K562 (cell line): Measurements from ENCODE around the gene SEMA5A.

Source experiments
- CTCF ChIP-seq, 3 experiments: IDR thresholded peaks in 2 of 3; conservative IDR thresholded peaks in 1 of 3; 2 replicates each; pipeline ENCODE4 v1.5.1; 2011 to 2012; ENCODE audit warnings: low read length in 3 of 3, mild to moderate bottlenecking in 3 of 3, control low read depth in 2 of 3, improper control_type of control experiment in 1 of 3, inconsistent platforms in 1 of 3, low read depth in 1 of 3, mixed read lengths in 1 of 3, moderate library complexity in 1 of 3; ENCODE audit not compliant: insufficient read depth in 2 of 3
- FOSL1 ChIP-seq: fragments of 200-800 bp; sonication (Bioruptor generic); conservative IDR thresholded peaks from 2 replicates; pipeline ENCODE4 v1.6.1; 2016; ENCODE audit warnings: missing genetic modification characterization, missing compliant biosample characterization
- FOXK1 ChIP-seq: sonication (generic); formaldehyde crosslinking; IDR thresholded peaks from 2 replicates; pipeline ENCODE4 v1.8.0; 2022; ENCODE audit warnings: missing genetic modification reagents, mild to moderate bottlenecking, borderline replicate concordance
- HDGF ChIP-seq: fragments of 450-650 bp; IDR thresholded peaks from 2 replicates; pipeline ENCODE4 v1.6.1; 2016
- JUNB ChIP-seq: fragments of 450-650 bp; formaldehyde crosslinking; conservative IDR thresholded peaks from 2 replicates; pipeline ENCODE4 v1.4.0; 2020; ENCODE audit warnings: mild to moderate bottlenecking
- POLR2A ChIP-seq: fragments of 450-650 bp; conservative IDR thresholded peaks from 2 replicates; pipeline ENCODE4 v1.6.1; 2016
- RFX1 ChIP-seq: fragments of 450-650 bp; IDR thresholded peaks from 2 replicates; pipeline ENCODE4 v1.6.1; 2016; ENCODE audit warnings: mild to moderate bottlenecking, moderate library complexity
- YY1 ChIP-seq, 3 experiments: IDR thresholded peaks; 2 replicates each; pipeline ENCODE4 v1.6.1; 2011; ENCODE audit warnings: low read length in 2 of 3, mild to moderate bottlenecking in 2 of 3, moderate library complexity in 2 of 3, borderline replicate concordance in 1 of 3, control low read depth in 1 of 3, low read depth in 1 of 3; ENCODE audit not compliant: insufficient read depth in 3 of 3, insufficient replicate concordance in 2 of 3, control insufficient read depth in 1 of 3, insufficient read length in 1 of 3; ENCODE audit errors: extremely low read depth in 1 of 3
- TF ChIP-seq, protein P1 (sequence below), 2 experiments: fragments of 450-650 bp; IDR thresholded peaks; 2 replicates each; pipeline ENCODE4 v1.6.1; 2016

GRCh38 chr5:9168791-9169556 lies 376.9 kb downstream of the SEMA5A start:
- no peak for TF ChIP-seq YY1 (IDR thresholded peaks at IDR 0.05; ENCODE audit: borderline replicate concordance in 1 of 3, control insufficient read depth in 1 of 3, extremely low read depth in 1 of 3, insufficient read depth in 3 of 3, insufficient read length in 1 of 3, insufficient replicate concordance in 2 of 3, low read depth in 1 of 3, low read length in 2 of 3)
- TF ChIP-seq, protein P1, sequence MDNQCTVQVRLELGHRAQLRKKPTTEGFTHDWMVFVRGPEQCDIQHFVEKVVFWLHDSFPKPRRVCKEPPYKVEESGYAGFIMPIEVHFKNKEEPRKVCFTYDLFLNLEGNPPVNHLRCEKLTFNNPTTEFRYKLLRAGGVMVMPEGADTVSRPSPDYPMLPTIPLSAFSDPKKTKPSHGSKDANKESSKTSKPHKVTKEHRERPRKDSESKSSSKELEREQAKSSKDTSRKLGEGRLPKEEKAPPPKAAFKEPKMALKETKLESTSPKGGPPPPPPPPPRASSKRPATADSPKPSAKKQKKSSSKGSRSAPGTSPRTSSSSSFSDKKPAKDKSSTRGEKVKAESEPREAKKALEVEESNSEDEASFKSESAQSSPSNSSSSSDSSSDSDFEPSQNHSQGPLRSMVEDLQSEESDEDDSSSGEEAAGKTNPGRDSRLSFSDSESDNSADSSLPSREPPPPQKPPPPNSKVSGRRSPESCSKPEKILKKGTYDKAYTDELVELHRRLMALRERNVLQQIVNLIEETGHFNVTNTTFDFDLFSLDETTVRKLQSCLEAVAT (IDR thresholded peaks at IDR 0.05), result no peak
- no peak for TF ChIP-seq RFX1
- TF ChIP-seq HDGF, result no peak
- TF ChIP-seq FOXK1 (CRISPR knock-in tag), result no peak
- TF ChIP-seq CTCF (IDR thresholded peaks at IDR 0.05 in 2 of 3, conservative IDR thresholded peaks at IDR 0.05 in 1 of 3; ENCODE audit: insufficient read depth in 2 of 3, low read depth in 1 of 3, low read length in 3 of 3), result no peak
- TF ChIP-seq POLR2A, result no peak
- TF ChIP-seq JUNB, result no peak
- no peak for TF ChIP-seq FOSL1 (tag)
